H9 (cell line): ENCODE results near the gene RWDD1. TPM values are rescaled to one million over a fixed set of nuclear protein-coding genes. Genes with fewer than 3 reads are reported as not detected.

ENCODE experiments used
- DNase-seq: peaks from one replicate; pipeline ENCODE4 v3.0.0-alpha.2; 2017
- H2AFZ ChIP-seq: one replicate; pipeline ENCODE4 v1.6.1; 2013; ENCODE audit warnings: mild to moderate bottlenecking, low read length, control low read depth, moderate library complexity
- H2AK5ac ChIP-seq: 2 replicates; pipeline ENCODE4 v1.6.1; 2013; ENCODE audit warnings: low read length, control low read depth, mixed read lengths; ENCODE audit not compliant: insufficient read length
- H2BK120ac ChIP-seq: one replicate; pipeline ENCODE4 v1.6.1; 2013; ENCODE audit warnings: low read depth, mild to moderate bottlenecking, low read length, control low read depth, inconsistent platforms; ENCODE audit not compliant: poor library complexity, severe bottlenecking
- H2BK12ac ChIP-seq: 2 replicates; pipeline ENCODE4 v1.6.1; 2013; ENCODE audit warnings: low read length, control low read depth, mixed read lengths, low read depth; ENCODE audit not compliant: insufficient read length
- H2BK15ac ChIP-seq: 2 replicates; pipeline ENCODE4 v1.6.1; 2013; ENCODE audit warnings: low read depth, low read length, control low read depth
- H2BK20ac ChIP-seq: one replicate; pipeline ENCODE4 v1.6.1; 2013; ENCODE audit warnings: low read depth, mild to moderate bottlenecking, low read length, control low read depth, inconsistent platforms; ENCODE audit not compliant: poor library complexity, severe bottlenecking
- H2BK5ac ChIP-seq: 2 replicates; pipeline ENCODE4 v1.6.1; 2013; ENCODE audit warnings: low read length, control low read depth, mixed read lengths; ENCODE audit not compliant: insufficient read length
- H3K14ac ChIP-seq: 2 replicates; pipeline ENCODE4 v1.6.1; 2013; ENCODE audit warnings: low read length, control low read depth; ENCODE audit not compliant: insufficient read depth
- H3K18ac ChIP-seq: 2 replicates; pipeline ENCODE4 v1.6.1; 2013; ENCODE audit warnings: low read depth, mild to moderate bottlenecking, mixed read lengths, low read length, control low read depth; ENCODE audit not compliant: insufficient read length
- H3K23ac ChIP-seq: 2 replicates; pipeline ENCODE4 v1.6.1; 2013; ENCODE audit warnings: low read length, control low read depth, mixed read lengths, low read depth; ENCODE audit not compliant: insufficient read length
- H3K23me2 ChIP-seq: 2 replicates; pipeline ENCODE4 v1.6.1; 2013; ENCODE audit warnings: low read depth, mild to moderate bottlenecking, mixed read lengths, low read length, control low read depth; ENCODE audit not compliant: insufficient read length, poor library complexity, severe bottlenecking
- H3K27ac ChIP-seq: 2 replicates; pipeline ENCODE4 v1.5.1; 2013; ENCODE audit warnings: low read length, control low read depth, mixed read lengths, low read depth; ENCODE audit not compliant: insufficient read length
- H3K27me3 ChIP-seq: 2 replicates; pipeline ENCODE4 v1.6.1; 2013; ENCODE audit warnings: low read length, control low read depth, inconsistent platforms; ENCODE audit not compliant: insufficient read depth
- H3K4ac ChIP-seq: 2 replicates; pipeline ENCODE4 v1.6.1; 2013; ENCODE audit warnings: low read depth, mild to moderate bottlenecking, control low read depth, inconsistent platforms, low read length, moderate library complexity
- H3K4me1 ChIP-seq: 2 replicates; pipeline ENCODE4 v1.6.1; 2013; ENCODE audit warnings: low read length, control low read depth, inconsistent platforms; ENCODE audit not compliant: insufficient read depth
- H3K4me2 ChIP-seq: 2 replicates; pipeline ENCODE4 v1.6.1; 2013; ENCODE audit warnings: low read length, control low read depth, mixed read lengths; ENCODE audit not compliant: insufficient read length, insufficient read depth
- H3K56ac ChIP-seq: 2 replicates; pipeline ENCODE4 v1.6.1; 2013; ENCODE audit warnings: low read depth, mild to moderate bottlenecking, mixed read lengths, low read length, control low read depth; ENCODE audit not compliant: insufficient read length
- H3K79me1 ChIP-seq: 2 replicates; pipeline ENCODE4 v1.6.1; 2013; ENCODE audit warnings: low read depth, mild to moderate bottlenecking, moderate library complexity, low read length, control low read depth, inconsistent platforms; ENCODE audit not compliant: insufficient read depth, poor library complexity, severe bottlenecking
- H3K79me2 ChIP-seq: 2 replicates; pipeline ENCODE4 v1.6.1; 2013; ENCODE audit warnings: low read length, control low read depth, inconsistent platforms; ENCODE audit not compliant: insufficient read depth
- H3K9ac ChIP-seq: 2 replicates; pipeline ENCODE4 v1.6.1; 2013; ENCODE audit warnings: low read length, control low read depth, mixed read lengths; ENCODE audit not compliant: insufficient read length; ENCODE audit errors: extremely low read depth
- H3K9me3 ChIP-seq: one replicate; pipeline ENCODE4 v1.6.1; 2013; ENCODE audit warnings: low read depth, low read length, inconsistent platforms; ENCODE audit not compliant: control insufficient read depth
- H3T11ph ChIP-seq: one replicate; pipeline ENCODE4 v1.6.1; 2013; ENCODE audit warnings: mild to moderate bottlenecking, low read length, control low read depth, inconsistent platforms
- H4K20me1 ChIP-seq: one replicate; pipeline ENCODE4 v1.6.1; 2013; ENCODE audit not compliant: control insufficient read depth, insufficient read length, insufficient read depth
- H4K5ac ChIP-seq: 2 replicates; pipeline ENCODE4 v1.6.1; 2013; ENCODE audit warnings: low read depth, mild to moderate bottlenecking, mixed read lengths, low read length, control low read depth; ENCODE audit not compliant: insufficient read length
- H4K8ac ChIP-seq: replicated peaks from 2 replicates; pipeline ENCODE4 v1.6.1; 2013; ENCODE audit warnings: low read length, control low read depth, mixed read lengths, low read depth; ENCODE audit not compliant: insufficient read length
- H4K91ac ChIP-seq: 2 replicates; pipeline ENCODE4 v1.6.1; 2013; ENCODE audit warnings: low read depth, mild to moderate bottlenecking, moderate library complexity, mixed read lengths, low read length, control low read depth; ENCODE audit not compliant: insufficient read length
- H3K27ac Mint-ChIP-seq, 3 experiments: 2 replicates in 2 of 3; 3 replicates in 1 of 3; pipeline ENCODE4 v1.8.0; 2020 to 2021; ENCODE audit warnings: mixed read lengths in 3 of 3, mild to moderate bottlenecking in 1 of 3, moderate library complexity in 1 of 3
- H3K27me3 Mint-ChIP-seq: 2 replicates; pipeline ENCODE4 v1.8.0; 2021; ENCODE audit warnings: low read depth, mild to moderate bottlenecking, moderate library complexity, mixed read lengths
- H3K36me3 Mint-ChIP-seq, 3 experiments: 2 replicates in 2 of 3; 3 replicates in 1 of 3; pipeline ENCODE4 v1.8.0; 2020 to 2021; ENCODE audit warnings: low read depth in 3 of 3, mixed read lengths in 3 of 3; ENCODE audit not compliant: insufficient read depth in 1 of 3
- H3K4me1 Mint-ChIP-seq, 2 experiments: 2 replicates each; pipeline ENCODE4 v1.8.0; 2020; ENCODE audit warnings: mixed read lengths in 2 of 2
- H3K4me3 Mint-ChIP-seq, 2 experiments: 2 replicates in 1 of 2; 3 replicates in 1 of 2; pipeline ENCODE4 v1.8.0; 2020 to 2021; ENCODE audit warnings: mild to moderate bottlenecking in 2 of 2, mixed read lengths in 2 of 2, moderate library complexity in 1 of 2
- H3K9me3 Mint-ChIP-seq, 2 experiments: 2 replicates in 1 of 2; 3 replicates in 1 of 2; pipeline ENCODE4 v1.8.0; 2020; ENCODE audit warnings: mild to moderate bottlenecking in 2 of 2, mixed read lengths in 2 of 2, moderate library complexity in 1 of 2
- WGBS: extraction: QIAGEN DNeasy Blood & Tissue Kit; methylation state at CpG from one replicate; pipeline ENCODE4 v1.1.7; 2013; ENCODE audit warnings: missing lambda C conversion rate, low lambda C conversion rate, mixed read lengths; ENCODE audit not compliant: insufficient read length; ENCODE audit errors: extremely low coverage; 5-methylcytosine and 5-hydroxymethylcytosine counted together
- total RNA-seq: library from RNA; stranded (reverse); gene quantifications from 2 replicates; pipeline ENCODE4 v1.2.1, GENCODE V29; 2021
- TF ChIP-seq, protein P1 (sequence below): fragments of 200-600 bp; sonication (generic); conservative IDR thresholded peaks from 3 replicates; pipeline ENCODE4 v1.8.0; 2021; ENCODE audit warnings: antibody characterized with exemption, mild to moderate bottlenecking

RWDD1 gene
- total RNA-seq, 1 experiment from 2014 or later = 42.0 TPM

GRCh38 chr6:116556814-116557415 lies 14.4 kb upstream of the RWDD1 start:
- Histone ChIP-seq H4K20me1 (no peaks in the 10 kb centered on the region), H2BK5ac (no peak overlapping the region), H3K9ac (no peak overlapping the region), H3K79me1 (no peaks in the 10 kb centered on the region), H3K18ac (no peak overlapping the region), H2AK5ac (no peak overlapping the region), H2AFZ (no peak overlapping the region), H2BK20ac (no peak overlapping the region), H3K4me1 (no peaks in the 10 kb centered on the region), H3K14ac (no peak overlapping the region), H3K27me3 (no peaks in the 10 kb centered on the region), H4K5ac (no peak overlapping the region), H3K27ac (no peak overlapping the region), H4K91ac (no peak overlapping the region), H3K23ac (no peak overlapping the region), H3K9me3 (no peaks in the 10 kb centered on the region), H2BK12ac (no peak overlapping the region), H3K4me2 (no peak overlapping the region), H2BK120ac (no peak overlapping the region), H3K23me2 (no peaks in the 10 kb centered on the region), H3T11ph (no peak overlapping the region), H4K8ac (no peak overlapping the region), H2BK15ac (no peak overlapping the region), H3K79me2 (no peaks in the 10 kb centered on the region), H3K56ac (no peak overlapping the region), H3K4ac (no peak overlapping the region)
- TF ChIP-seq, protein P1, sequence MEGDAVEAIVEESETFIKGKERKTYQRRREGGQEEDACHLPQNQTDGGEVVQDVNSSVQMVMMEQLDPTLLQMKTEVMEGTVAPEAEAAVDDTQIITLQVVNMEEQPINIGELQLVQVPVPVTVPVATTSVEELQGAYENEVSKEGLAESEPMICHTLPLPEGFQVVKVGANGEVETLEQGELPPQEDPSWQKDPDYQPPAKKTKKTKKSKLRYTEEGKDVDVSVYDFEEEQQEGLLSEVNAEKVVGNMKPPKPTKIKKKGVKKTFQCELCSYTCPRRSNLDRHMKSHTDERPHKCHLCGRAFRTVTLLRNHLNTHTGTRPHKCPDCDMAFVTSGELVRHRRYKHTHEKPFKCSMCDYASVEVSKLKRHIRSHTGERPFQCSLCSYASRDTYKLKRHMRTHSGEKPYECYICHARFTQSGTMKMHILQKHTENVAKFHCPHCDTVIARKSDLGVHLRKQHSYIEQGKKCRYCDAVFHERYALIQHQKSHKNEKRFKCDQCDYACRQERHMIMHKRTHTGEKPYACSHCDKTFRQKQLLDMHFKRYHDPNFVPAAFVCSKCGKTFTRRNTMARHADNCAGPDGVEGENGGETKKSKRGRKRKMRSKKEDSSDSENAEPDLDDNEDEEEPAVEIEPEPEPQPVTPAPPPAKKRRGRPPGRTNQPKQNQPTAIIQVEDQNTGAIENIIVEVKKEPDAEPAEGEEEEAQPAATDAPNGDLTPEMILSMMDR = no peak
- H3K4me3 Mint-ChIP-seq = no peak overlapping the region
- peaks cover 3% of the 10 kb centered on the region in 2 experiments; a peak in 2 of 4 replicates for H3K4me1 Mint-ChIP-seq
- H3K27ac Mint-ChIP-seq = no peak overlapping the region
- H3K27me3 Mint-ChIP-seq = no peaks in the 10 kb centered on the region; the same call in 1 of the 2 replicates
- no CpG with 5 or more reads among the region's 5 CpGs for WGBS
- H3K9me3 Mint-ChIP-seq = no peaks in the 10 kb centered on the region
- no peaks in the 10 kb centered on the region for H3K36me3 Mint-ChIP-seq
- no peak for DNase-seq
